Ureter (tissue), 1 donor: ENCODE results near the gene MEOX1. TPM values are rescaled to one million over a fixed set of nuclear protein-coding genes. Genes with fewer than 3 reads are reported as not detected.
"Not testable (repeated sequence)": the region's sequence is repeated elsewhere in the genome, so short reads cannot be mapped to it uniquely, and the experiment has no call there.

ENCODE experiments used
- DNase-seq: peaks from one replicate; pipeline ENCODE4 v3.0.0-alpha.2; 2020; ENCODE audit warnings: low spot score
- total RNA-seq: library from RNA; stranded (reverse); gene quantifications from one replicate; pipeline ENCODE4 v1.2.4, GENCODE V29; 2023
- donor health status: DM: yes; HTN: yes; CAD: no.

MEOX1 gene
- 9.8 TPM for total RNA-seq

DNA sequence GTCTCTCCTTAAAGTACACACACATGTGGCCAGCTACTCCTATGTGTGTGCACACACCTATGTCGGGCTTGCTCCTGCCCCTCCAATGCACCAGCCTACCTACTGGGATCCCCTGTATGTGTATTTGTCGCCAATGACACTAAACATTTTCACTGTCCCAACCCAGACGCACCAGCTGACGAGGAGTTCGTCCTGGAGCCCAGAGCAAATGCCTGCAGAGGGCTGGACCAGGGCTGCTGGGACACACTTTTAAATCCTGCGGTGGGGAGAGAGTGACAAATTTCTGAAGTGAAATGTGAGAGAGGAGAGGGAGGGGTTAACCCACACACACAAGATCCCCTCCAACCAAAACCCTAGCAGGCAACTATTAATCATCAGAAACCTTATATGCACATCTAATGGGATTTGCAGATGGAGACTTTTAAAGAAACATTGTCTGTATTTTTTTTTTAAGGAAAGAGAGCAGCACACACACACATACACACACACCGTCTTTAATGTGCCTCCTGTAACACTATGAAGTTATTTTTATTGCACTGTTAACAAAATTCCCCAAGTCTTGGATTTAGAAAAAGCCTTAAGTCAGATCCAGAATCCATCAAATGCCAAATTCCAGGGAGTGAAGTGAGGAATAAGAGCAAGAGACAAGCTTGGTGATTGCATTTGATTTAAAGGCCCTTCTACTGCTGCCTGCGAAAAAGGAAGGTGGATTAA, at the start of gene MEOX1:
Gene MEOX1 (minus strand): TSS at position 224 of the 714 bp plus-strand sequence. CDS start 388 bp downstream, outside the sequence.
- no peak for DNase-seq

GRCh38 chr17:43710101-43710500, 48.4 kb upstream of the MEOX1 start:
- no peak for DNase-seq

GRCh38 chr17:43709210-43709609, 47.5 kb upstream of the MEOX1 start:
- no peak for DNase-seq

DNA sequence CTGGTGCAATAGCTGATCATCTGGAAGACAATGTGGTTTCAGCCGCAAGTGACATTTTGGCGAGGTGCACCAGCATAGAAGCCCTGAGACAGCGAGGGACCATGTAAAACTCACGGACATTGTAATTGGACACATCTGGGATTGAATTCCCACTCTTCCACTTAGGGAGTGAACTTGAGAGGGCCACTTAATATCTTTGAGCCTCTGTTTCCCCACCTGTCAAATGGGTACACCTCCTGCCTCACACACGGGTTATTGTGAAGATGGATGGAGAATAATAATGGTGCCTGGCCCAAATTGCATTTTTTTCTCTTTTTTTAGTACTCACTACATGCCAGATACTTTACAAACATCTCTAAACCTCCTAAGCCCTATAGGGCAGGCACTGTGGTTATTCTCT, 45.5 kb upstream of the MEOX1 start:
- DNase-seq, result no peak

DNA sequence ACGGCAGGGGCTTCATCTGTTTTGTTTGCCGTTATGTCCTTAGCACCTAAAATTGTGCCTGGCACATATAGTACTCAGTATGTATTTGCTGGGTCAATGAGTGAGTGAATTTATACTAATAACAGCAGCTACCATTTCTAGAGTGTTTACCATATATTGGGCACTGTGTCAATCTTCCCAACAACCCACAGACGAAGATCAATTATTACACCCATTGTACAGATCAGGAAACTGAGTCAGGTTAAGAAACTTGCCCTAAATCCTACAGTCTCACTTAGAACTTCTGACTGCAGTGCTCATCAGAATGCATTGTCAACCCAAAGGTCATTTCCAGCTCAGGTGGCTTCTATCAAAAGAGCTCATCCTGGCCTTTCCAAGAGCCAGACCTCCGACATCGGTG, 44.5 kb upstream of the MEOX1 start:
- DNase-seq, result no peak

GRCh38 chr17:43703630-43704029, 41.9 kb upstream of the MEOX1 start:
- no peak for DNase-seq

DNA sequence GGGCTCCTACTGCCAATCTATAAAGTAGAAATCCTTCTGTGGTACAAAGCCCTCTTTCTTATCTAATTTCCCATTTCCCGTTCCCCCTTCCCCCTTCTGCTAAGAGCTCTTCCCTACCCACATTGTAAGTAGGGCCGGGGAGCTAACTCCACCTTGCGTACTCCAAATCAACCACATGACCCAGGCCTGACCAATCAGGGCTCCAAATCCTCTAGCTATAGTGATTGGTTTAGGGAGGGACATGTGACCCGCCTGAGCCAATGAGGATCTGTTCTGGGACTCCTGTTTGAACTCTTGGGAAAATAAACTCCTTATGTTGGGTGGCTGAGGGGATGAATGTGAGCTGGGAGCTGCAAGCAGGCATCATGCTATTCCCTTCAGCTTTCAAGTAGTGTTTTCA, 40.9 kb upstream of the MEOX1 start:
- no peak for DNase-seq

GRCh38 chr17:43701318-43701743, 39.6 kb upstream of the MEOX1 start:
- DNase-seq, result no peak

DNA sequence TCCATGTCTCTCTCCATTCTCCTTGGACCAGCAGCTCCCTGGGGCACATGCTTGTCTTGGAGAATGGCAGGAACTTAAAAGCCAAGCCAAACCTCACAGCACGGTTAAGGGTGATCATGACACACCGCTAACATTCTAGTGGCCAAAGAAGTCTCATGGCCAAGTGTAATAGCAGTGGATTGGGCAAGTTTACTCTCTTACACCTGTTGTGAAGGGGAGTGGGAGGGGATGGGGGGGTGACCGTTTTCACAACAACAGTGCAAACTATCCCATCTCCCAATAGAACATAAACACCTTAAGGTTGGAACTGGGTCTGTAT, 37.7 kb upstream of the MEOX1 start:
- DNase-seq, result no peak

DNA sequence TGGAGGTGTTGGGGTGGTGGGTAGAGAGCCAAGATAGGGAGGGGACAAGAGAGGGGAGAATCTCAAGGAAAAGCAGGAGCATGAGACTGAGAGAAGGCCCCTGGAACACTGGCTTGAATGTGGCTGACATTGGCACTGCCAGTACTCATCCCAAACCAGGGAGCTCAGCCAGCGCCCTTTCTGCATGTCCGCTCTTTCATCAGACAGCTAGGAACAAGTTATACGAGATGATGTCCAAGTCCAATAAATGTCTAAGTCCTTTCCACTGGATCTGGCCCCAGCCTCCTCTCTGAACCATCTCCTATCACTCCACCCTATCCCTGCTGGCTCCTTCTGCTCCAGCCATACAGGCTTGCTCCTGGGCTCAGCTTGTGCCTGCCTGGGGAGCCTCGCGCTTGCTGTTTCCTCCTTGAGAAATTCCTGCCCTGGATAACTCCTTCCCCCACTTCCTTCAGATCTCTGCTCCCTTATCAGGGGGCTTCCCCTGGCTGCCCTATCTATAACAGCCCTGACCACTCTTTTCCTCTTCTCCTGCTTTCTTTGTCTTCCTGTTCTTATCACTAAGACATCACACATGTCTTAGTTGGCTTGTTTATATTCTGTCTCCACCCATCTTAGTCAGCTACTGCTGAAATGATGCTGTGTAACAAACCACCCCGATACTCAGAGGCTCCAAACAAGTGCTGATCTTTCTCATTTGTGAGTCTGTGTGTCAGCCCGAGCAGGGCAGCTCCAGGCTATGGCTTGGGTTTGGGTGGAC, 37.1 kb upstream of the MEOX1 start:
- DNase-seq, result peak; percentile 60

- DNase-seq, result no peak
Observed at GRCh38 chr17:43697937-43698336, 36.2 kb upstream of the MEOX1 start.

GRCh38 chr17:43696891-43697290, 35.2 kb upstream of the MEOX1 start:
- DNase-seq, result no peak

DNA sequence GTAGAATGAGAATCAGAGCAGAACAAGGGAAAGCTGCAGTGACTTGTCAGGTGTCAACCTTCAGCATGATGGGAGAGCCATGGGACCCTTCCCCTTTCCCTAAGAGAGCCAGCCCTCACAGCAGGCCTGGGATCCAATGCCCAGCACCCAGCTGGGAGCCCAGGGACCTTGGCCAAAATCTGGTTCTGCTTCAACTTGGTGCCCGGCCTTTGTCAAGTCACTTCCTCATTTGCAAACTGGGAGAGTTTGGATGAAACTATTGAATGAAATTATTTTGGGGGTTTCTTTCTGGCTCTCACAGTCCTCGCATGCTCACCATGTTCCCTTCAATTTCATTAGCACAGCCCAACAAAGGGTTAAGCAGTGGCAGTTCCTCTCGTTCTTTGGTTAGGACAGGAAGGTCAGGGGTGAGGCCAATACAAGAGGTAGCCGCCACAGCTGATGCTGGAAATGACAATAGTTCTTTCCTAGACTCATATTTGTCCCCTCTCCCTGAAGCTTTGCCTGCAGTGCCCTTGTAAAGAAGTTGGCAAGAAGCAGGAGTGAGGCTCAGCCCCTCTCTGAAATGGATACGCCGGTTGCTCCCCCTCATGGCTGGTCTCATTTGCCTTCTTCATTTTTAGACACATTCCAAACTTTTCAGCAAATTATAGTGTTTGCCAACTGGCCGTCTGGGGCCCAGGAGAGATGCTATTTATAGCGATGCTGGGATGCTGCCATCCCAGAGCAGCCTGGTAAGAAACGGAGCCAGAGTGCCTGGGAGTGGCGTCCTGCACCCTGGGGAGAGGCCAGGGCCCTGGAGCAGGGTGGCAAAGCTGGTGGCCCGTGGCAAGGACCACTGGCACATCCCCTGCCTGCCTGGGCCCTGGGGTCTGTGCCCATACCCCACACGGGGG, 34.5 kb upstream of the MEOX1 start:
- no peak for DNase-seq

DNA sequence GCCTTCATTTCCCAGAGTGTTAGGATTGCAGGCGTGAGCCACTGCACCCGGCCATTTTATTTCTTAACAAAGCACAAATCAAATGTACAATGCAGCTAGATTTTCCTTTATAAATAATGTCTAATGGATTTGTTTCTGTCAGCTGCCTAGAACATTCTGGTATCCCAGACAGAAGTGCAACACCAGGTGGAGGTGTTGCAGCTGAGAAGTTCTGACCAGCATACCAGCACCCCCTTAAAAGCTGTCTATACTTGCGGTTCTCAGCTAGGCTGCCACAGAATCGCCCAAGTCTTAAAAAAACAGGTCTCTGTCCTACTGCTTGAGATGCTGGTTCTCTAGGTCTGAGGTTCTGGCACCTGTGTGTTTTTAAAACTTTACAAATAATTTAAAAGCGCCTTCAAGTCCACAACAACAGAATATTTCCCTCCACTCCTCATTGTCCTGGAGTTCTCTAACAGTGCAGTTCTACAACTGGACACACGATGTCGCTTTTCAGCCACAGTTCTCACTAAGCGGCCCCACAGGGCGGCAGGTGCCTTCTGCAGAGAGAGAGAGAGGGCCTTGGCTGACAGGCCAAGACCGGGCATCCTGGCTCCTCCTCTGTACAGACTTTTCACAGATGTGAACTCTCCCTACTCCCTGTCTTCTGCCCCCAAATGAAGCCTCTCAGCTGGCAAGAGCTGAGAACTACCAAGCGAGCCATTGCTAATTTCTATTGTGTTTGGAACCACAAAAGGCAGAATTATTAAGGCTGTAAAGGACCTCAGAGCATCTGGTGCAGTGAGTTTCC, 32.6 kb upstream of the MEOX1 start:
- DNase-seq, result peak; percentile 86

GRCh38 chr17:43691317-43691693, 29.6 kb upstream of the MEOX1 start:
- DNase-seq, result no peak

DNA sequence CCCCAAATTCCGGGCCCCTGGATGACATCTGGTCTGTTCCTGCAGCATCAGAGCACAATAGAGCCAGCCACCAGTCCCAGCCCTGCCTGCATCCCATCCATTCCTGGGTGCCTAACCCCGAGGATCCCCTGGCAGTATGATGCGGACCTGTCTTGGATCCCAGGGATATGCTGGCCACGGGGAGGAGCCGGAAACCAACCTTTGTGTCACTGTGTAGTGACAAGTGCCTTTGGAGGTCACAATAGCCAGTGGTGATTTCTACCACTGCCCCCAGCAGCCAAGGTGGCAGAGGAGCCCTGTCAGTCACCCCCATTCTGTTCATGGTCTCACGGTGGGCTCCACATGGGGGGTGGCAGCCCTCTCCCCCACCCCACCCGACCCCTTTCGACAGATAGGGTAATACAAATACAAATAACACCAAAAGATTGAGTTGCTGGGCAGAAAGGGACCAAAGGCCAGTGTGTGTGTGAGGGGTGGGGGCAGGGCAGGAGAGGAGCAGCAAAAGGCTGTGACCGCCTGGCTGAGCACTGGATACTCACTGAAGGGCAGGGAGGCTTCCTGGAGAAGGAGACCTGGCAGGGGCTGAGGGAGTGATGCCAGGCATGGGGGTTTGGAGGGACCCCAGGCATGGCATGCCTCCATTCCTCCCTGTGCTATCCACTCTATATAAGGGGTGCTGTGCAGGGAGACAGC, 29.0 kb upstream of the MEOX1 start:
- no peak for DNase-seq

DNA sequence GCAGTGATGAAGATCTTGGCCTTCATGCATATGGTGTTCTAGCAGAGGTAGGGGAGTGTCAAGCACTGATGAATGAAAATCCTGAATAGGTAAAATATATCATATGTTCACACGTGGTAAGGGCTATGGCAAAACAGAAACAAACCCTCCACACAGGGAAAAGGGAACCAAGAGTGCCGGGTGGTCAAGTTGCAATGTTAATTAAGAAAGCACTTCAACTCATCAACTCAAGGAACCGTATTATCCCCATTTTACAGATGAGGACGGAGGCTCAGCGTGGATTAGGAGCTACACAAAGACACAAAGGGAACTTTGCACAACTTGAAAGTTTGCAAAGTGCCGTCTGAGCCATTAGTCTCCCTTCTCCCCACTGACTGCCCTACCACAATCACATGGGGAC, 28.1 kb upstream of the MEOX1 start:
- DNase-seq, result no peak

- DNase-seq, result no peak
Observed at GRCh38 chr17:43689131-43689530, 27.4 kb upstream of the MEOX1 start.

DNA sequence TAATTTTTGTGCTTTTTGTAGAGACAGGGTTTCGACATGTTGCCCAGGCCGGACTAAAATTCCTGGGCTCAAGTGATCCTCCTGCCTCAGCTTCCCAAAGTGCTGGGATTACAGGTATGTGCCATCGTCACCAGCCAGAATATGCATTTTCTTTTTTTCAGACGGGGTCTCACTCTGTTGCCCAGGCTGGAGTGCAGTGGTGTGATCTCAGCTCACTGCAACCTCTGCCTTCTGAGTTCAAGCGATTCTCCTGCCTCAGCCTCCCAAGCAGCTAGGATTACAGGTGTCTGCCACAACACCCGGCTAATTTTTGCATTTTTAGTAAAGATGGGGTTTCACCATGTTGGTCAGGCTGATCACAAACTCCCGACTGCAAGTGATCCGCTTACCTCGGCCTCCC, 25.2 kb upstream of the MEOX1 start:
- DNase-seq, result not testable (repeated sequence)

DNA sequence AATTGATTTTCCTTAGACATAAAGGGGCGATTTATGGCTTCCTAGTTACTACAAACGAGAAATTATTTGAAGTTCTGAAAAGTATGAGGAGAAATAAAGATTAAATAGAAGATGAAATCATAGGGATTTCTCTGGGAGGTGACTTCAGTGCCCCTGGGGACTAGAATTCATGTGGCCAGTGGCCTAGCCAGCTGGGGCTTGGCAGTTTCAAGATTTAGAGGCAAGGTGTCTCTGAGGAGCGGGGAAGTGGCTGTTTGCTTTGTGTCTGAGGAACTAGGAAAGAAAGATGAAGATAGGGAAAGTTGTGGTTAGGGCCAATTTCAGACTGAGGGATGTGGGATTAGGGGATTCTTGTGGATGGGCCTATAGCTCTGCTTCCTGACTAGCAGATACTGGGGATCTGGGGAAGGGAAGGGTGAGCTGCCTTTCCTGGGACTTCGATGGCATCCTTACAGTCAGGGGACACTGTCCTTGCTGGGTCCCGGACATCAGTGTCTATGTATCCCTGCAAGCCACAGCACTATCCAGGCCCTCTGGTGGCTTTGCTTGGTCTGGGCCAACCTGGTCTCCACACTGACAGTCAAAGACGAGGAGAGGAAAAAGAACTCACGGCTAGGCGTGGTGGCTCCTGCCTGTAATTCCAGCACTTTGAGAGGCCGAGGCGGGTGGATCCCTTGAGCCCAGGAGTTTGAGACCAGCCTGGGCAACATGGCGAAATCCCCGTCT, 22.4 kb upstream of the MEOX1 start:
- no peak for DNase-seq
